CD4-positive, alpha-beta memory T cell (primary cell): ENCODE results near the gene CUL2. TPM values are rescaled to one million over a fixed set of nuclear protein-coding genes. Genes with fewer than 3 reads are reported as not detected.
A peak's percentile ranks its signal among the peaks of the same experiment; 100 is the strongest.

ENCODE experiments used
- CTCF ChIA-PET: fragments of 350-600 bp; sonication (Branson Sonifier 250); formaldehyde crosslinking; loops from one replicate; lab custom pipeline; 2021; ENCODE audit warnings: inconsistent platforms; ENCODE audit not compliant: partially characterized antibody; lab: Charles Lee
- POLR2A ChIA-PET: fragments of 350-600 bp; sonication (Branson Sonifier 250); formaldehyde crosslinking; loops from one replicate; lab custom pipeline; 2021; ENCODE audit not compliant: partially characterized antibody; lab: Charles Lee
- DNase-seq, 5 donors: peaks; one replicate each; pipeline versions ENCODE4 v3.0.0 to v3.0.0-alpha.2; 2020 to 2022; ENCODE audit warnings: mixed read lengths in 1 of 5
- H3K27ac ChIP-seq: one replicate; pipeline ENCODE4 v1.7.0; 2013; ENCODE audit warnings: low read depth, low read length
- H3K27me3 ChIP-seq: 2 replicates; pipeline ENCODE4 v1.7.0; 2013; ENCODE audit warnings: mild to moderate bottlenecking, low read length, moderate library complexity; ENCODE audit not compliant: insufficient read depth
- H3K36me3 ChIP-seq: 2 replicates; pipeline ENCODE4 v1.7.0; 2013; ENCODE audit warnings: mild to moderate bottlenecking, low read length, moderate library complexity; ENCODE audit not compliant: insufficient read depth
- H3K4me1 ChIP-seq: 2 replicates; pipeline ENCODE4 v1.7.0; 2013; ENCODE audit warnings: mild to moderate bottlenecking, low read length, moderate library complexity; ENCODE audit not compliant: insufficient read depth
- H3K4me3 ChIP-seq, 2 donors: one replicate each; pipeline ENCODE4 v1.7.0; 2013; ENCODE audit warnings: low read length in 2 of 2, mild to moderate bottlenecking in 1 of 2
- H3K9me3 ChIP-seq, 2 donors: one replicate each; pipeline ENCODE4 v1.7.0; 2013; ENCODE audit warnings: low read length in 2 of 2, control low read depth in 1 of 2; ENCODE audit not compliant: control insufficient read depth in 1 of 2
- H3K27ac Mint-ChIP-seq, 7 donors: one replicate each; pipeline ENCODE4 v1.8.0; 2020 to 2021; ENCODE audit warnings: mixed read lengths in 7 of 7, mild to moderate bottlenecking in 6 of 7, inconsistent platforms in 3 of 7, moderate library complexity in 3 of 7
- H3K27me3 Mint-ChIP-seq, 2 donors: one replicate each; pipeline ENCODE4 v1.8.0; 2020 to 2021; ENCODE audit warnings: mixed read lengths in 2 of 2
- H3K36me3 Mint-ChIP-seq, 2 donors: one replicate each; pipeline ENCODE4 v1.8.0; 2020 to 2021; ENCODE audit warnings: mixed read lengths in 2 of 2, inconsistent platforms in 1 of 2, mild to moderate bottlenecking in 1 of 2
- H3K4me1 Mint-ChIP-seq, 4 donors: one replicate each; pipeline ENCODE4 v1.8.0; 2020 to 2021; ENCODE audit warnings: mixed read lengths in 4 of 4, mild to moderate bottlenecking in 1 of 4
- H3K4me3 Mint-ChIP-seq, 8 donors: one replicate each; pipeline ENCODE4 v1.8.0; 2020 to 2021; ENCODE audit warnings: mixed read lengths in 8 of 8, mild to moderate bottlenecking in 7 of 8, moderate library complexity in 6 of 8, inconsistent platforms in 3 of 8
- H3K9me3 Mint-ChIP-seq, 8 donors: one replicate each; pipeline ENCODE4 v1.8.0; 2020 to 2021; ENCODE audit warnings: mixed read lengths in 8 of 8, mild to moderate bottlenecking in 5 of 8, inconsistent platforms in 3 of 8, moderate library complexity in 1 of 8
- intact Hi-C: fragments of 100-400 bp; cut with micrococcal nuclease; formaldehyde crosslinking; loops from one replicate; pipeline ENCODE4 v1.15.1; 2023
- microRNA-seq: library from miRNA; unstranded; fragments of <30 nt; microRNA quantifications from one replicate; pipeline ENCODE4 v1.2.0, GENCODE V29; 2021; ENCODE audit warnings: borderline replicate concordance, borderline number of aligned reads, borderline microRNAs expressed, mixed read lengths
- polyA plus RNA-seq, 2 donors: library from polyadenylated mRNA; unstranded; fragments of 300-500 nt; fragmentation: Illumina TruSeq; gene quantifications; one replicate each; pipeline ENCODE4 v1.2.3, GENCODE V29; 2021
- total RNA-seq, 2 experiments: library from RNA; stranded (reverse); gene quantifications; one replicate each; pipeline ENCODE4 v1.2.3, GENCODE V29; 2021

The CUL2 gene
- total and polyA plus RNA-seq, 4 experiments from 2014 or later, result 22.8 to 37.8 (median 31.5) TPM

- H3K36me3 Mint-ChIP-seq, result no peaks in the 10 kb centered on the region
- Histone ChIP-seq H3K36me3 (no peaks in the 10 kb centered on the region), H3K27ac (no peak overlapping the region), H3K4me1 (no peaks in the 10 kb centered on the region), H3K27me3 (no peaks in the 10 kb centered on the region), H3K9me3 (no peaks in the 10 kb centered on the region), H3K4me3 (no peak overlapping the region)
- no peaks in the 10 kb centered on the region for H3K4me1 Mint-ChIP-seq
- H3K27ac Mint-ChIP-seq, result no peak overlapping the region
- no peaks in the 10 kb centered on the region for H3K9me3 Mint-ChIP-seq
- intact Hi-C loops, result no loop called here
- POLR2A ChIA-PET, result no interaction called here
- H3K4me3 Mint-ChIP-seq, result no peak overlapping the region
- no peak for DNase-seq
- peaks cover 0 to 1% of the 10 kb centered on the region in 2 donors for H3K27me3 Mint-ChIP-seq
- CTCF ChIA-PET, result no interaction called here
These were observed 130.4 kb downstream of the CUL2 start for GRCh38 chr10:34959786-34960185.

- H3K36me3 Mint-ChIP-seq, result no peaks in the 10 kb centered on the region
- intact Hi-C loops, result no loop called here
These were observed 130.8 kb downstream of the CUL2 start for GRCh38 chr10:34959321-34959720.

More at GRCh38 chr10:34959321-34959720, 130.8 kb downstream of the CUL2 start:
- Mint-ChIP-seq H3K27ac (no peak overlapping the region), H3K27me3 (peaks cover 0 to 1% of the 10 kb centered on the region in 2 donors), H3K4me3 (no peak overlapping the region), H3K4me1 (no peaks in the 10 kb centered on the region), H3K9me3 (no peaks in the 10 kb centered on the region)
- Histone ChIP-seq H3K9me3 (no peaks in the 10 kb centered on the region), H3K4me1 (no peaks in the 10 kb centered on the region), H3K36me3 (no peaks in the 10 kb centered on the region), H3K27me3 (no peaks in the 10 kb centered on the region), H3K27ac (no peak overlapping the region), H3K4me3 (no peak overlapping the region)
- no peak for DNase-seq
- ChIA-PET CTCF (no interaction called here), POLR2A (no interaction called here)

Small RNA genes lying within 50 kb of the gene (microRNA-seq; reads per million reads assigned to microRNA genes)
- 7.2 reads per million, percentile 33 among the genes with 10 or more reads in this experiment for gene MIR3611

Other genes with a start within 250 kb of the CUL2 start
- gene CREM, start 36.5 kb upstream of the CUL2 start, total RNA-seq, result 10 to 100 TPM; 17.8 to 22.3 TPM
- gene CREM, start 36.5 kb upstream of the CUL2 start, polyA plus RNA-seq, result 10 to 100 TPM; 30.6 to 66.4 TPM
- 10 to 100 TPM; 65.9 to 66.7 TPM for gene CCNY, start 246.2 kb upstream of the CUL2 start, total RNA-seq
- gene CCNY, start 246.2 kb upstream of the CUL2 start, polyA plus RNA-seq, result 10 to 100 TPM in 1 of 2 donors, 1 to 10 TPM in 1; 5.6 to 17.1 TPM